H1 (cell line): ENCODE data around the gene PKMYT1. TPM values are rescaled to one million over a fixed set of nuclear protein-coding genes. Genes with fewer than 3 reads are reported as not detected.

Source experiments
- ASH2L ChIP-seq: fragments of 200-600, 300-600 bp; sonication (generic); IDR thresholded peaks from one replicate; pipeline ENCODE4 v1.7.1; 2017; ENCODE audit warnings: low read length
- CHD2 ChIP-seq: IDR thresholded peaks from 2 replicates; pipeline ENCODE4 v1.6.1; 2012; ENCODE audit warnings: low read length, improper control_type of control experiment
- CREB1 ChIP-seq: IDR thresholded peaks from 2 replicates; pipeline ENCODE4 v1.6.1; 2012; ENCODE audit warnings: inconsistent platforms
- GTF2F1 ChIP-seq: IDR thresholded peaks from 2 replicates; pipeline ENCODE4 v1.6.1; 2012; ENCODE audit warnings: low read depth, low read length, improper control_type of control experiment, borderline replicate concordance
- HDAC6 ChIP-seq: IDR thresholded peaks from one replicate; pipeline ENCODE4 v1.7.1; 2012; ENCODE audit warnings: low read depth, mild to moderate bottlenecking, inconsistent platforms, low read length, moderate library complexity
- KDM4A ChIP-seq: IDR thresholded peaks from one replicate; pipeline ENCODE4 v1.7.1; 2012; ENCODE audit warnings: low read depth, mild to moderate bottlenecking, moderate library complexity, low read length, inconsistent platforms; ENCODE audit not compliant: severe bottlenecking
- MAFK ChIP-seq: IDR thresholded peaks from 2 replicates; pipeline ENCODE4 v1.6.1; 2012; ENCODE audit warnings: low read depth, mild to moderate bottlenecking, improper control_type of control experiment, low read length
- NRF1 ChIP-seq: IDR thresholded peaks from 2 replicates; pipeline ENCODE4 v1.6.1; 2011; ENCODE audit warnings: mild to moderate bottlenecking, low read depth, low read length, improper control_type of control experiment
- SAP30 ChIP-seq: fragments of 300-600 bp; sonication (generic); IDR thresholded peaks from 2 replicates; pipeline ENCODE4 v1.7.1; 2012; ENCODE audit warnings: low read length, moderate library complexity, mild to moderate bottlenecking, inconsistent platforms; ENCODE audit not compliant: insufficient read depth, insufficient replicate concordance
- polyA plus RNA-seq, 7 experiments: library from polyadenylated mRNA; depleted of rRNA in 3 of 7; stranded (reverse) in 5 of 7; unstranded in 2 of 7; fragments of >200 nt in 5 of 7; fragments of 200-250 nt in 2 of 7; gene quantifications; 1 replicate in 5 of 7; 2 replicates in 1 of 7; 4 replicates in 1 of 7; pipeline versions ENCODE4 v1.2.1 to v1.2.3, GENCODE V29; 2011 to 2013; ENCODE audit warnings: missing spikeins in 2 of 7, mixed read lengths in 2 of 7
- total RNA-seq: library from RNA; stranded (reverse); fragmentation: NEBNext Ultra II Directional; extraction: Animal tissue kit (Norgen Biotek cat#: 25700); gene quantifications from 2 replicates; pipeline ENCODE4 v1.2.1, GENCODE V29; 2021
- TF ChIP-seq, protein P1 (sequence below): IDR thresholded peaks from 2 replicates; pipeline ENCODE4 v1.6.1; 2011; ENCODE audit warnings: low read depth, mild to moderate bottlenecking, low read length; ENCODE audit not compliant: insufficient read depth

PKMYT1 gene
- total and polyA plus RNA-seq, 2 of the 8 experiments (the other 6 are each of a cell fraction or from before 2014, with no cell fraction given) = 74.7 to 85.2 TPM

DNA sequence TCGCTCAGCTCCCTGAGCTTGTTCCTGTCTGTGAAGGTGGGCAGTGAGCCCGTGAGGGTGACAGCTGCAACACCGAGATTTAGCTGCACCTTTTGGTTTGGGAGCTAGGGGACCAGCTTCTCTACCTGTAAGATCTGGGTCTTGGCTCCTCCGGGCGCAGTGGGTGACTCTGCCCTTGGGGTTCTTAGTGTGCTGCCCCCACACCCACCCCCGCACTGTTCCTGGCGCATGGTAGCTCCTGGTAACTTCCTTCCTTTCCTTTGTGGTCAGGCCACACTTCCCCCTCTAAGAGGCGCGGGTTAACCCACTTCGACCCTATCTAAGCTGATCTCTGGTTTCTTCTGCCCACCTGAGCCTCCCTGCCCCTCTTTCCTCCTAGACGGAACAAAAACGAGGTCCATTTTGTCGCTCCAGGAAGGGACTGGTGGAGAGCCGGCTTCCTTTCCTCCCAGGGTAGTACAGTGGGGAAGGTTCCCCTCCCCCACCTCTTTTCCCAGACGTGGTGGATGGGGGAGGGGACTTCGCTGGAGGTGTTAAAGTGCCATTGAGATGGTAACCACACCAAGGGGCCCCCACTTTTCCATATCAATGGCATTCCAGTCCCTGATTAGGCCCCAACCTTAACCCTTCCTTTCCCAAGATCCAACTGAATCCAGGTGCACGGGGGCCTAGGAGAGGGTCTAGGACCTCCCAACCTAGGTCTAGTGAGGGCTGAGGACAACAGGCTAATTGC is 27.9 kb upstream of the PKMYT1 start (continued):
- TF ChIP-seq MAFK (no peak), HDAC6 (no peak), NRF1 (no peak), ASH2L (peak; percentile 100), KDM4A (no peak), CREB1 (peak; percentile 70), GTF2F1 (peak; percentile 86), CHD2 (peak; percentile 83), SAP30 (peak; percentile 36)
- TF ChIP-seq, protein P1, sequence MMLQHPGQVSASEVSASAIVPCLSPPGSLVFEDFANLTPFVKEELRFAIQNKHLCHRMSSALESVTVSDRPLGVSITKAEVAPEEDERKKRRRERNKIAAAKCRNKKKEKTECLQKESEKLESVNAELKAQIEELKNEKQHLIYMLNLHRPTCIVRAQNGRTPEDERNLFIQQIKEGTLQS = no peak
